Astrocyte of the hippocampus (primary cell): ENCODE measurements around the gene LGALS4.
"Not testable (repeated sequence)": the region's sequence is repeated elsewhere in the genome, so short reads cannot be mapped to it uniquely, and the experiment has no call there.

Experiments used
- DNase-seq: peaks from one replicate; pipeline ENCODE4 v3.0.0; 2011; ENCODE audit warnings: low read depth, low spot score

LGALS4 gene

DNA sequence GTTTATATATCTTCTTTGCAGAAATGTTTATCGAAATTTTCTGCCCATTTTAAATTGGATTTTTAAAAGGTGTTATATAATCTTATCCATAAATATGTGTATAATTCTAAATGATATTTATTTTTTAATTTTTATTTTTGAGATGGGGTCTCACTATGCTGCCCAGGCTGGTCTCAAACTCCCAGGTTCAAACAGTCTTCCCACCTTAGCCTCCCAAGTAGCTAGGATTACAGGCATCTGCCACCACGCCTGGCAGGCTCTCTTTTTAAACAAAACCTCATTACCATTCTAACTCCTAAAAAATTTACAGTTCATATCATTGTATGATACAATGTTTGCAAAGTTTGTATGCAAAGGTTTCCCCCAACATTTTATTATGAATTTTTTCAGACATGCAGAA, 16.6 kb downstream of the LGALS4 start:
- no peak for DNase-seq

DNA sequence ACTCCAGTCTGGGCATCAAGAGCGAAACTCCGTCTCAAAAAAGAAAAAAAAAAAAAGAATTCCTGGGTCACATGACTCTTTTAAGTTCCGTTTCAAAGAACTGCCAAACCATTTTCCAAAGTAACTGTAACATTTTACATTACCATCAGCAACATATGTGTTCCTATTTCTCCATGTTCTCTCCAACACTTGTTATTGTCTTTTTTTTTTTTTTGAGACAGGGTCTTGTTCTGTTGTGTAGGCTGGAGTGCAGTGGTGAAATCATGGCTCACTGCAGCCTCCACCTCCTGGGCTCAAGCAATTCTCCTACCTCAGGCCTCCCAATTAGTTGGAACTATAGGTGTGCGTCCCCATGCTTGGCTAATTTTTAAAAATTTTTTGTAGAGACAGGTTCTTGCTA, 17.2 kb downstream of the LGALS4 start:
- DNase-seq, result no peak

DNA sequence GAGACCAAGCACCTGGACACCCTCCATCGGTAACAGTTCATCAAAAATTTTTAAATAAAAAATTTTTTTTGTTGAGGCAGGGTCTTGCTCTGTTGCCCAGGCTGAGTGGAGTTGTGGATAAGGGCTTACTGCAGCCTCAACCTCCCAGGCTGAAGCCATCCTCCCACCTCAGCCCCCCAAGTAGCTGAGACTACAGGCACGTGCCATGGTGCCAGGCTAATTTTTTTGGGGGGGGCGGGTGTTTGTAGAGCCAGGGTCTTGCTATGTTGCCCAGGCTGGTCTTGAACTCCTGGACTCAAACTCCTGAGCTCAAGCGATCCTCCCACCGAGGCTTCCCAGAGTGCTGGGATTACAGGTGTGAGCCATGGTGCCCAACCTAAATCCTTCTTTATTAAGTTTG, 19.1 kb downstream of the LGALS4 start:
- no peak for DNase-seq

DNA sequence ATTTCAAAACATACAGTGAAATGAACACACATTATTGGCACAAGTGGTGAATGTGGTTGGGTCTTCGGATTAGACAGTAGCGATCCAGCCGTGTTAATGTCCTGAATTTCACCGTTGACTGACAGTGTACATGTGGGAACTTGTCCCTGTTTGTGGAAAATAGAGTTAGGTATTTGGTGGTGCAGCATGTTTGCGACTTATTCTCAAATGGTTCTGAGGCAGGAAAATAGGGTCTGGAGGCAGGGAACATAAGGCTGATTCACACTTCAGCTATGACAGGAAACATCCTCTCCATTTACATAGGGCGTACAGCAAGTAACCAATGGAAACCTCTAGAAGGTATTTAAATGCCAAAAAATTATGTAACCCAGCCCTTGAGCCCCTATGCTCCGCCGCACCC, 19.6 kb downstream of the LGALS4 start:
- peak; percentile 51 for DNase-seq

DNA sequence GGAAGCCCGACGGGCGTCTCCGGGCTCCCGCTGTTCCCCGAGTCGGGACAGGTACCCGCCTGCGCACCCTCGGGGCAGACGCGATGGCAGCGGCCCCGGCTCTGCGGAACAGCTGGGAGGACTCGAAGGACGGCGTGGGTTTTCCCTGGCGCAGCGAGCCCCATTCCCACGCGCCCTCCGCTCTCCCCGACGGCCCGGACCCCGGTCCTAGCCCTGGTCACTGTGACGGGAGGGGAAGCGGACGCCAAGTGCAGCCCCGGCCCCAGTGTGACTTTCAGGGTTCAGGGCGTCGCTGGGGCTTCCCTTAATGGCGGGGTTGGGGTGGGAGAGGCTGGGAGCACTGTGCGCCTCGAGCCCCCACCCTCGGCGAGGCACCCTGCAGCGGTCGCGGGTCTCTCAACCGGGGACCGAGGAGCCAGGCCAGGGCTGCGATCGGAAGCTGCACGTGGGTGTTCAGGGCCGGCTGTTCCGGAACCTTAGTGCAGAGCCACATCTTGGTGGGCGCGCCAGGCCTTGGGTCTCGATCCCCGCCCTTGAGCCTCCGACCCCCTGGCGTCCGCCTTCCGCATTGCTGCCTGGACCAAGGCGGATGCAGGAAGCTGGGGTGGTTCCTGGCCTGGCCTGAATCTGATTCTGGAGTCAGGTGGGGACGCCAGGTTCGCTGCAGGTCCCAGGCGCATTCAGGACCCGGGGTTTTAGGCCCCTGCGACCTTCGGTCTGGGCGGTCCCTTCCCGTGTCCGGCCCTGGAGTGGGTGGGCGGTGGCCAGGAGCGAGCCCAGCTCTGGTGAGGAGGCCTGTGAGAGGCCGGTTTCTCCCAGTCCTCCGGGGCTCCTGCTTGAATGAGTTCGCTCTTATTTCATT, 20.3 kb downstream of the LGALS4 start:
- peak; percentile 36 for DNase-seq

DNA sequence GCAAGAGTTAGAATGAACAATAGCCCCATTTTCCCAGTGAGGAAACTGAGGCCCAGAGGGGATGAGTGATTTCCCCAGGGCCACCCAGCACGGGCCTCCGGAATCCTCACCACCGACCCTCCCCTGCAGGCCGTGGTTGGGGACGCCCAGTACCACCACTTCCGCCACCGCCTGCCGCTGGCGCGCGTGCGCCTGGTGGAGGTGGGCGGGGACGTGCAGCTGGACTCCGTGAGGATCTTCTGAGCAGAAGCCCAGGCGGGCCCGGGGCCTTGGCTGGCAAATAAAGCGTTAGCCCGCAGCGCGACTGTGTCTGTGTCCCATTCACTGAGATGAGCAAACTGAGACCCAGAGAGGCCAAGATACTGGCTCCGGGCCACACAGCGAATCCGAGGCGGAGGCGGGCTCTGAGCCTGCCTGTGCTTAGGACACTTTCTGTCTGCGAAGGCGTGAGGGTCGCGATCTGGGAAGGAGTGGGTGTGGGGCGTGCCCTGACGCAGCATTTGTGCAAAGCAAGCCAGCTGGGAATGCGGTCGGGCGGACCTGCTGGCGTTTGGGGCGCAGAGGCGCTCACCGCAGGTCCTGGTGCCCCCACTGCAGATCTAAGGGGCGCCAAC, 21.2 kb downstream of the LGALS4 start:
- DNase-seq, result not testable (repeated sequence)

DNA sequence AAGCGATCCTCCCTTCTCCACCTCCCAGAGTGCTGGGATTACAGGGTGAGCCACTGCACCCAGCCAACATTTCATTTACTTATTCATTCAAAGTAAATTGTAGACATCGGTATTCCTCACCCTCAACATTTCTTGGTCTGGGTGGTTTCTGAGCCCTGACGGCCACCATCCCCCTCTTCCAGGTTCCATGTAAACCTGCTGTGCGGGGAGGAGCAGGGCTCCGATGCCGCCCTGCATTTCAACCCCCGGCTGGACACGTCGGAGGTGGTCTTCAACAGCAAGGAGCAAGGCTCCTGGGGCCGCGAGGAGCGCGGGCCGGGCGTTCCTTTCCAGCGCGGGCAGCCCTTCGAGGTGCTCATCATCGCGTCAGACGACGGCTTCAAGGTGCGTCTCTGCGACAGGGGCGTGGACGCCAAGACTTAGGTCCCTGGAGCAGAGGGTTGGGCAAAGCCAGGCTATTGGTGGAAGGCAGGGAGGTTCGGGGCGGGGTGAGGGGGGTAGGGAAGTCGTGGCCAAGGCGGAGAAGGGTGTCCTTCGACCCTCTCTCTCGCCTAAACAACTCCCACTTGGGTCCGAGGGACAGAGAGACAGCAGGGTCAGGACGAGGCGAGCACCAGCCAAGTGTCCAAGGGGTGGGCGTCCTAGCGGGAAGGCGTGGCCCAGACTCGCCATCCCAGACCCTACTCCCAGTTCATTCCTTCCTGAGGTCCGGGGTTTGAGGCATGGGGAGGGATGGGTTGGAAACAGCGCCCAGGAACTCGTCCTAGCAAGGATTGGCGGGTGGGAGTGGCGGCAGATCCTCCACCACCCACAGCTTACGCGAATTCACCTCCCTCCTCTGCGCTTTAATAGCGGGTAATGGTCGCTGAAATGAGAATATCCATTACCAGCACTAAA, 22.0 kb downstream of the LGALS4 start:
- not testable (repeated sequence) for DNase-seq

DNA sequence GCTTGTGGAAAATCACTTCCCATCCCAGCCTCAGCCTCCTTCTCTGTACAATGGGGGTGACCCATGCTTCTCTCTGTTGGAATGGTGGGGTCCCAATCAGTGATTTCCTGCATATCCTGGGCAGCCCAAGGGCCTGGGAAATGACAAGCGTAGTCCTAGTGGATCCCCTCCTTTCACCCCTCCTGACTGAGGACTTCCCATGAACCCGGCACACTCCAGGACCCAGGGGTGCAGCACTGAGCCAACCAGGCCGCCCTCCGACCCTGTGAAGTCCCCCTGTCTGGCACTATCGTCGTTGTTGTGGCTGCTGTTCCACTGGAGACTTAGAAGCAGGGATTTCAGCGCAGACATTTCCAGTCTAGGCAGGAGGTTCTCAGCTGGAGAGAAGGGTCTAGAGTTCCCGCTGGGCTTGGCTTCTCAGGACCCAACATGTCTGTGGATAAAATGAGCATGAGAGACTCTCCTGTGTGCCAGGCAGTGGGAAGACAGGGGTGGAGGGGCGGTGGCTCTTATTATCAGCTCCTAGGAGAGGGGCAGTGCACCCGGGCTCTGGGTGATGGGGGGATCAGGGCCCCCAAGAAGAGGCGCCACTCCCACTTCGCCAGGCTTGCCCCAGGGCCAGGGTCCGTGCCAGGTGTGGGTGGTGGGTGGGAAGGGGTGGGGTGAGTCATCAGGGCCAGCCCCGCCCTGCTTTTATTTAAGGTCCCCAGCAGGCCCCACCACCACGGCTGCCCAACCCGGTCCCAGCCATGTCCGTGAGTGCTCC, 24.1 kb downstream of the LGALS4 start, which contains the start of gene LGALS7B:
LGALS7B (plus strand) TSS at position 723 of the 766 bp plus-strand sequence; CDS start at position 750, 27 bp downstream.
- DNase-seq, result no peak

DNA sequence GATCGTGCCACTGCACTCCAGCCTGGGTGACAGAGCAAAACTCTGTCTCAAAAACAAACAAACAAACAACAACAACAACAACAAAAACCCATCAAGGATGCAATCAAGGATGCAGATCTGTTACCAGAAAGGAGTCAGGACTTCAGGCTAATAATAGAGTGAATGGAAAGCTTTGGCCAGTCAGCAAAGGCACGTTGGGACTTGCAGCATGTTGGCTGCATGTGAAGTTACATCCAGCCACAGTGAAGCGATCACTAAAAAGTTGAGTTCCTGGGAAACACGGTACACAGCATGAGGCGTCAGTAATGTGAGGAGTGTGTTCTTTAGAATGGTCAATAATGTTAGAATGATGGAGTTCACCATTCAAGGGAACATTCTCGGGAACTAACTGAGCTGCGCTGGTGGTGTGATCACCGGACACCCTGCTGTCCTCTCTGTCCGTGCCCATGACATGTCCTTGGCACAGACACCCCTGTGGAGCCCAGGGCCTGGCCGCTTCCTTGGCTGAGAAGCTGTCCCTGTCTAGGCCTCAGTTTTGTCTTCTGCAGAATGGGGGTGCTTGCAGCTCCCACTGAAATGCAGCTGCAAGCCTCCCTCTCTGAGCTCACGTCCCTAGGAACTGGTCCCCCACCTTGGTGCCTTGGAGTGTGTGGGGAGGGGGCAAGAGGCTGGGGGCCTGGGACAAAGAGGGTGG, 26.0 kb downstream of the LGALS4 start:
- DNase-seq, result no peak

DNA sequence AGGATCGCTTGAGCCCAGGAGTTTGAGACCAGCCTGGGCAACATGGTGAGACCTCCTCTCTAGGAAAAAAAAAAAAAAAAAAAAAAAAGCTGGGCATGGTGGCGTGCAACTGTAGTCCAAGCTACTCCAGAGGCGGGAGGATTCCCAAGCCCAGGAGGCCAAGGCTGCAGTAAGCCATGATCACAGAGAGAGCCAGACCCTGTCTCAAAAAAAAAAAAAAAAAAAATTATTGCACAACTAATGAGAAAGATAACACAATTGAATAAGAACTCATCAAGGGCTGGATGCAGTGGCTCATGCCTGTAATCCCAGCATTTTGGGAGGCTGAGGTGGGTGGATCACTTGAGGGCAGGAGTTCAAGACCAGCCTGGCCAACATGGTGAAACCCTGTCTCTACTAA, 26.7 kb downstream of the LGALS4 start:
- not testable (repeated sequence) for DNase-seq

DNA sequence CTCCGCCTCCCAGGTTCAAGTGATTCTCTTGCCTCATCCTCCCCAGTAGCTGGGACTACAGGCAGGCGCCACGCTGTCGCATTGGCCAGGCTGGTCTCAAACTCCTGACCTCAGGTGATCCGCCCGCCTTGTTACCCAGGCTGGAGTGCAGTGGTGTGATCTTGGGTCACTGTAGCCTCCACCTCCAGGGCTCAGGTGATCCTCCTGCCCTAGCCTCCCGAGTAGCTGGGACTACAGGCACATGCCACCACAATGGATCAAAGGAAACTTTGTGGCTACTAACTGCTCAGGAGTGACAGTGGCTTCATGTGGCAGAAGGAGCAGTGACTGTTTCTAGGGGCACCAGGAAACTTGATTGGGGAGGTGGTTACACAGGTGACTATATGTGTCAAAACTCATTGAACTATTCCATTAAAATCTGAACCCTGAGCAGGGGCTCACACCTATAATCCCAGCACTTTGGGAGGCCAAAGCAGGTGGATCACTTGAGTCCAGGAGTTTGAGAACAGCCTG, 27.5 kb downstream of the LGALS4 start:
- DNase-seq, result no peak

DNA sequence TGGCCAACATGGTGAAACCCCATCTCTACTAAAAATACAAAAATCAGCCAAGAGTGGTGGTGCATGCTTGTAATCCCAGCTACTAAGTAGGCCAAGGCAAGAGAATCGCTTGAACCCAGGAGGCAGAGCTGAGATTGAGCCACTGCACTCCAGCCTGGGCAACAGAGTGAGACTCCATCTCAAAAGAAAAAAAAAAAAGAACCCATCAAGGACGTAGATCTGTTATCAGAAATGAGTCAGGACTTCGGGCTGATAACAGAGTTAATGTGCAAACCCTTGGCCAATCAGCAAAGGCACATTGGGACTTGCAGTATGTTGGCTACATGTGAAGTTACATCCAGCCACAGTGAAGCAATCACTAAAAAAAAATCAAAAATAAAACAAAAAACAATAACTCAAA, 28.5 kb downstream of the LGALS4 start:
- DNase-seq, result no peak

DNA sequence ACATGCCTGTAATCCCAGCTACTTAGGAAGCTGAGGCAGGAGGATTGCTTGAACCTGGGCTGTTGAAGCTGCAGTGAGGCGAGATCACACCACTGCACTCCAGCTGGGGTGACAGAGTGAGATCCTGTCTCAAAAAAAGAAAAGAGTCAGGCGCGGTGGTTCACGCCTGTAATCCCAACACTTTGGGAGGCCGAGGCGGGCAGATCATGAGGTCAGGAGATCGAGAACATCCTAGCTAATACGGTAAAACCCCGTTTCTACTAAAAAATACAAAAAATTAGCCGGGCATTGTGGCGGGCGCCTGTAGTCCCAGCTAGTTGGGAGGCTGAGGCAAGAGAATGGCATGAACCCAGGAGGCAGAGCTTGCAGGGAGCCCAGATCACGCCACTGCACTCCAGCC, 30.5 kb downstream of the LGALS4 start:
- DNase-seq, result not testable (repeated sequence)

DNA sequence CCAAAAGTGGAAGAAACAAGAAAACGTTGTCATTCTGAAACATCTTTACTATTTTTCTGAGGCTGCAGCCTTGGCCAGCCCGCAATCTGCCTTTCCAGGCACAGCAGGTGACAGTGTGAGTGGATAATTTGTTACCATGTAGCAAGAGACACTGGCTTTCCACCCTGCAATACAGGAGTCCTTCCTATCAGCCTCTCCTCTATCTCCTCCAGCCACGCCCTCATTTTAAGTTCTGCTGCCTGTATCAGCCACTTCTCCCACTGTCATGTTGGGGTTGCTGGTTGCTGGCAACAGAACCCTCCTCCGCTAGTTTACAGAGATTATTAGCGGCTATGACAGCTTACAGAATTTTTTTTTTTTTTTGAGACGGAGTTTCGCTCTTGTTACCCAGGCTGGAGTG, 31.7 kb downstream of the LGALS4 start:
- no peak for DNase-seq

DNA sequence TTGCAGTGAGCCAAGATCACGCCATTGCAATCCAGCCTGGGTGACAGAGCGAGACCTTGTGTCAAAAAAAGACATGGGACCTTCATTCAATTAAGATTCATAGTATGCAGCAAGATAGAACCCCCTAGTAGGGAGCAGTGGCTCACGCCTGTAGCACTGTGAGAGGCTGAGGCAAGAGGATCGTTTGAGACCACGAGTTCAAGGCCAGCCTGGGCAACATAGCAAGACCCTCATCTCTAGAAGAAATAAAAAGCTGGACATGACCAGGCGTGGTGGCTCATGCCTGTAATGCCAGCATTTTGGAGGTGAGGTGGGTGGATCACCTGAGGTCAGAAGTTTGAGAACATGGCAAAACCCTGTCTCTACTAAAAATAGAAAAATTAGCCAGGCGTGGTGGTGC, 32.3 kb downstream of the LGALS4 start:
- no peak for DNase-seq

DNA sequence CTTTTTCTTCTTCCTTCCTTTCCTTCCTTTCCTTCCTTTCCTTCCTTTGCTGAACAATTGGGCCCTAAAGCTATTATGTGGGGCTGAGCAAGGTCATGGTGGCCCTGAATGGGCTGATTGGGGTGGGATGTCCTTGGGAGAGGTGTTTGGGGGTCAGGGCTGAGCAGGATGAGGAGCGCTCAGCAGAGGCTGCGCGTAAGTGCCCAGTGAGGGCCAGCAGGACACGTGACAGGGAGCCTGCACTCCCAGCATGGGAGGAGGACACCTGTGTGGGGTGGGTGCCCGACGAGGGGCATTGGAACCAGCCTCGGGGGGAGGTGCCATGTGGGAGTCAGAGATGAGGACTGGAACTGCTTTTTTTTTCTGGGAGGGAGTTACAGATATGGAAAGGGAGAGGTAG, 34.0 kb downstream of the LGALS4 start:
- no peak for DNase-seq

DNA sequence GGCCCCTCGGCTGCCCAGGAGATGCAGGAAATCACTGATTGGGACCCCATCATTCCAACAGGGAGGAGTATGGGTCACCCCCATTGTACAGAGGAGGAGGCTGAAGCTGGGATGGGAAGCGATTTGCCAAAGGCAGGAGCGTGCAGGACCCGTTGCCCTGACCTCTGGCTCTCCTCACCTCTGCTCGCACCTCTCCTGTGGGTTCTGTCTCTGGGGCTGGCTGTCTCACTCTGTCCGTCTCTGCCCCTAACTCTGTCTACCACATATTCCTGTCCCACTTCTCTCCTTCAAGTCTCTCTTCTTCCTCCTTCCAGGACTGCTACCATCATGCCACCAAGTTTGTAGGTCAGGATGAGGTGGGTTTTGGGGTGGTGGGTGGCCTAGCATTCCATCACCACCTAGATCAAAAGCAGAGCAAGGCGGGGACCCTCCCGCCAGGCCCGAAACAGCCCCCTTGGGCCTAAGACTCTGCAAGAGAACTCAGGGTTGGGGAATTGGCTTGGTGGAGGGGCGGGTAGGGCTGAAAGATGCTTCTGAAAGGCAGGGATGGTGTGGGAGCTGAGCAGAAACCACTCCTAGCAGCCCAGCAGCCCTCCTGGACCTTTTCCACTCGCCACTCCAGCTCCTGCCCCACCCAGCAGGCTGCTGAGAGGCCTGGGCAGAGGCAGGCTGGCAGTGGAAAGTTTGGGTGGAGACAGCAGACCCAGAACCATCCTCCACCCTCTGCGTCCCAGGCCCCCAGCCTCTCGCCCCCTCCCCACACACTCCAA, 38.4 kb downstream of the LGALS4 start:
- no peak for DNase-seq

DNA sequence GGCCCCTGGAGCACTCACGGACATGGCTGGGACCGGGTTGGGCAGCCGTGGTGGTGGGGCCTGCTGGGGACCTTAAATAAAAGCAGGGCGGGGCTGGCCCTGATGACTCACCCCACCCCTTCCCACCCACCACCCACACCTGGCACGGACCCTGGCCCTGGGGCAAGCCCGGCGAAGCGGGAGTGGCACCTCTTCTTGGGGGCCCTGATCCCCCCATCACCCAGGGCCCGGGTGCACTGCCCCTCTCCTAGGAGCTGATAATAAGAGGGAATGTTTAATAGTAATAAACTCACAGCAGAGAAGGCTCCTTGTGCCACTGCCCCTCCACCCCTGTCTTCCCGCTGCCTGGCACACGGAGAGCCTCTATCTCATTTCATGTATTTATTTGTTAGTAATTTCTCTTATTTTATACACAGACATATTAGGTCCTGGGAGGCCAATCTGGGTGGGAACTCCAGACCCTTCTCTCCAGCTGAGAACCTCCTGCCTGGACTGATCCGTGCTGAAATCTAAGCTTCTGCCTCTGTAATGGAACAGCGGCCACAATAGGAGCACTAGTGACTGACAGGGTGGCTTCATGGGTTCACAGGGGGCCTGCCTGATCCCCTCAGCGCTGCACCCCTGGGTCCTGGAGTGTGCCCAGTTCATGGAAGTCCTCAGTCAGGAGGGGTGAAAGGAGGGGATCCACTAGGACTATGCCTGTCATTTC, 39.1 kb downstream of the LGALS4 start, which contains the start of gene LGALS7:
LGALS7 (minus strand) TSS at position 49 of the 709 bp plus-strand sequence; CDS start at position 24, 25 bp downstream.
- DNase-seq, result no peak

DNA sequence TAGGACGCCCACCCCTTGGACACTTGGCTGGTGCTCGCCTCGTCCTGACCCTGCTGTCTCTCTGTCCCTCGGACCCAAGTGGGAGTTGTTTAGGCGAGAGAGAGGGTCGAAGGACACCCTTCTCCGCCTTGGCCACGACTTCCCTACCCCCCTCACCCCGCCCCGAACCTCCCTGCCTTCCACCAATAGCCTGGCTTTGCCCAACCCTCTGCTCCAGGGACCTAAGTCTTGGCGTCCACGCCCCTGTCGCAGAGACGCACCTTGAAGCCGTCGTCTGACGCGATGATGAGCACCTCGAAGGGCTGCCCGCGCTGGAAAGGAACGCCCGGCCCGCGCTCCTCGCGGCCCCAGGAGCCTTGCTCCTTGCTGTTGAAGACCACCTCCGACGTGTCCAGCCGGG, 41.2 kb downstream of the LGALS4 start:
- DNase-seq, result not testable (repeated sequence)
